HL-60/S4 (cell line): ENCODE data around the gene GAR1.
"Not testable (repeated sequence)": the region's sequence is repeated elsewhere in the genome, so short reads cannot be mapped to it uniquely, and the experiment has no call there.

Source experiments
- in situ Hi-C: fragments of 300-500 bp; cut with MboI; formaldehyde crosslinking; loops from 2 replicates; pipeline ENCODE4 v1.14.3; 2022; ENCODE audit warnings: low sequenced_read_pairs

The GAR1 gene

GRCh38 chr4:109836985-109837384 lies 21.4 kb downstream of the GAR1 start:
- in situ Hi-C loops, result no loop called here

GRCh38 chr4:109846395-109847098 lies 31.0 kb downstream of the GAR1 start:
- in situ Hi-C loops, result no loop called here

- in situ Hi-C loops, result no loop called here
Measured at GRCh38 chr4:109847896-109848442, 32.4 kb downstream of the GAR1 start, which contains the start of gene LRIT3. TSS of gene LRIT3 (plus strand) at chr4:109848107. CDS start at chr4:109848202, 95 bp downstream.

- in situ Hi-C loops, result no loop called here
Measured at GRCh38 chr4:109848501-109848900, 32.9 kb downstream of the GAR1 start.

GRCh38 chr4:109850601-109851000 lies 35.0 kb downstream of the GAR1 start:
- in situ Hi-C loops, result no loop called here

- in situ Hi-C loops, result not testable (repeated sequence)
Measured at GRCh38 chr4:109859426-109860300, 44.1 kb downstream of the GAR1 start.

DNA sequence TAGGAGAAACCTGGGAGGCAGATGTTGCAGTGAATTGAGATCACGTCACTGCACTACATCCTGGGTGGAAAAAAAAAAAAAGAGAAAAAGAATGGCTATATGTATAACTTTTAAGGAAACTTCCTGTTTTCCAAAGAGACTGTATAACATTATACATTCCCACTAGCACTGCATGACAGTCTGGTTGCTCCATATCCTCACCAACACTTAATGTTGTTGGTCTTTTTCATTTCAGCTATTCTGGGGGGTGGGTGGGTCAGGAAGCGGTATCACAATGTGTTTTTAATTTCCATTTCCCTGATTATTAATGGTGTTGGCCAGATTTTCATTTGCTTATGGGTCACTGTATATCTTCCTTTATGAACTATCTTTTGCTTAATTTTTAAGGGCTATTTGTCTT lies 45.7 kb downstream of the GAR1 start:
- in situ Hi-C loops, result no loop called here

DNA sequence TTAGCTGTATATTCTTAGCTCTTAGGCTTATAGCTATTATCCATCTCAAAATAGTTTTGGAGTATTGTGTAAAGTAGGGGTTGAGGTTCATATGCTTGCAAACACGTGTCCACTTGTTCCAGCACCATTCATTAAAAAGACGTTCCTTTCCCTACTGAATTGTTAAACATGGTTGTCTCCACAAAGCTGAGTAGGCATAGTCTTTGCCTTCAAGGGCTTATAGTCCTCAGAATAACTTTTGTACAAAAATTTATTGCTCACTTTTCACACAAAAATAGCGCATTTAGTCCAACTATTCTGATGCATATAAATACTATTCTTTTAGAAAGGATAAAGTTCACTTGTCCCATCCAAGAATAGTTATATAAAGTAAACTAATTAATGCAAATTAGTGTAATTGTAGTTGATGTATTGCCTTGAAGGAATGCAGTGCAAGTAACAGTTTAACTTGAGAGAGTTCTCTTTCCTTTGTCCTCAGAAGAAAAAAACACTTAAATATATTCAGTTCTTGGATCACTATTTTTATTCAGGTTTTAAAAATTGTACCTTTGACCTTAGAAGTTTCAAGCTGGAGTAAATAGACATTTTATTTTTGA lies 46.5 kb downstream of the GAR1 start:
- in situ Hi-C loops, result no loop called here

GRCh38 chr4:109864134-109864533 lies 48.6 kb downstream of the GAR1 start:
- in situ Hi-C loops, result no loop called here

- in situ Hi-C loops, result no loop called here
Measured at GRCh38 chr4:109870061-109870460, 54.5 kb downstream of the GAR1 start.

- in situ Hi-C loops, result no loop called here
Measured at GRCh38 chr4:109872065-109872464, 56.5 kb downstream of the GAR1 start.

GRCh38 chr4:109872950-109873656 lies 57.5 kb downstream of the GAR1 start:
- in situ Hi-C loops, result no loop called here

- in situ Hi-C loops, result no loop called here
Measured at GRCh38 chr4:109873791-109874514, 58.4 kb downstream of the GAR1 start.
